HepG2 (cell line): ENCODE results near the gene ADGRL2. TPM values are rescaled to one million over a fixed set of nuclear protein-coding genes. Genes with fewer than 3 reads are reported as not detected.

Source experiments
- ATAC-seq: fragments of 200-7000 bp; cut with Tn5 transposase; 3 replicates; pipeline ENCODE4 v1.9.1; 2020; ENCODE audit warnings: mild to moderate bottlenecking, moderate library complexity
- BruUV-seq: library from RNA; stranded (reverse); fragments of 400-500 nt; replicated peaks from 2 replicates; lab custom pipeline; 2021; lab: Mats Ljungman, UMichigan
- CTCF ChIA-PET: fragments of 300-600 bp; formaldehyde crosslinking; extraction: SDS; loops from one replicate; lab custom pipeline; 2021; ENCODE audit warnings: low total read pairs, inconsistent platforms, low intra/inter-chr PET ratio; lab: Yijun Ruan, JAX
- POLR2A ChIA-PET: fragments of 350-600 bp; sonication (Branson Sonifier 250); formaldehyde crosslinking; loops from one replicate; lab custom pipeline; 2020; ENCODE audit warnings: antibody characterized with exemption, inconsistent platforms; lab: Yijun Ruan, JAX
- DNase-seq: peaks from one replicate; pipeline ENCODE4 v3.0.0-alpha.2; 2015; ENCODE audit warnings: low spot score
- FAIRE-seq: peaks from 3 replicates; lab custom pipeline; 2011; peaks lifted over from hg19 to GRCh38; lab: Jason Lieb, UNC
- H2AFZ ChIP-seq: one replicate; pipeline ENCODE4 v1.6.1; 2011; ENCODE audit warnings: low read length, inconsistent platforms
- H3K27ac ChIP-seq: fragments of 300-600 bp; 3 replicates; pipeline ENCODE4 v1.8.0; 2011; ENCODE audit warnings: mixed run types, mild to moderate bottlenecking, mixed read lengths, low read length, inconsistent platforms; ENCODE audit not compliant: insufficient read depth; ENCODE audit errors: extremely low read length
- H3K27me3 ChIP-seq, 2 experiments: fragments of 200-600 bp in 1 of 2; 2 replicates in 1 of 2; 3 replicates in 1 of 2; pipeline versions ENCODE4 v1.6.0 to v1.8.0; 2011; ENCODE audit warnings: low read length in 2 of 2, mild to moderate bottlenecking in 2 of 2, moderate library complexity in 2 of 2, inconsistent platforms in 1 of 2; ENCODE audit not compliant: insufficient read depth in 2 of 2, control insufficient read depth in 1 of 2
- H3K36me3 ChIP-seq, 2 experiments: fragments of 200-600 bp in 1 of 2; replicated peaks in 1 of 2; 2 replicates in 1 of 2; 3 replicates in 1 of 2; pipeline versions ENCODE4 v1.5.1 to v1.8.0; 2011; ENCODE audit warnings: low read length in 2 of 2, inconsistent platforms in 1 of 2; ENCODE audit not compliant: insufficient read depth in 2 of 2, control insufficient read depth in 1 of 2
- H3K4me1 ChIP-seq: 2 replicates; pipeline ENCODE4 v1.5.1; 2012; ENCODE audit warnings: low read length, inconsistent platforms; ENCODE audit not compliant: insufficient read depth
- H3K4me2 ChIP-seq: 2 replicates; pipeline ENCODE4 v1.6.0; 2011; ENCODE audit warnings: low read depth, low read length, inconsistent platforms
- H3K4me3 ChIP-seq, 3 experiments: fragments of 200-600 bp in 1 of 3; sonication (generic), shearing (Covaris generic) in 1 of 3; replicated peaks in 1 of 3; 2 replicates each; pipeline ENCODE4 v1.5.1; 2011 to 2016; ENCODE audit warnings: low read length in 3 of 3, inconsistent platforms in 2 of 3, low read depth in 2 of 3, mild to moderate bottlenecking in 2 of 3, control low read depth in 1 of 3, mixed read lengths in 1 of 3; ENCODE audit not compliant: insufficient read depth in 1 of 3
- H3K79me2 ChIP-seq: one replicate; pipeline ENCODE4 v1.6.1; 2011; ENCODE audit warnings: low read length, inconsistent platforms; ENCODE audit not compliant: insufficient read depth
- H3K9ac ChIP-seq: 2 replicates; pipeline ENCODE4 v1.6.0; 2011; ENCODE audit warnings: mild to moderate bottlenecking, low read depth, low read length, inconsistent platforms; ENCODE audit not compliant: insufficient read depth
- H3K9me3 ChIP-seq: 2 replicates; pipeline ENCODE4 v1.5.1; 2012; ENCODE audit warnings: mild to moderate bottlenecking, low read length
- H4K20me1 ChIP-seq: 2 replicates; pipeline ENCODE4 v1.6.0; 2011; ENCODE audit warnings: inconsistent platforms, mild to moderate bottlenecking, low read length, moderate library complexity; ENCODE audit not compliant: insufficient read depth
- HCFC1 ChIP-seq: fragments of 150-350 bp; IDR thresholded peaks from 2 replicates; pipeline ENCODE4 v1.6.1; 2014; ENCODE audit warnings: low read depth, low read length
- MAFG ChIP-seq: sonication (generic); formaldehyde crosslinking; IDR thresholded peaks from 2 replicates; pipeline ENCODE4 v1.5.1; 2020; ENCODE audit warnings: mild to moderate bottlenecking, missing genetic modification reagents
- RFXANK ChIP-seq: IDR thresholded peaks from 2 replicates; pipeline ENCODE4 v1.6.1; 2016
- SKI ChIP-seq: fragments of 450-650 bp; IDR thresholded peaks from one replicate; pipeline ENCODE4 v1.6.1; 2018; ENCODE audit warnings: mild to moderate bottlenecking; ENCODE audit not compliant: partially characterized antibody
- ZMAT3 ChIP-seq: sonication (generic); formaldehyde crosslinking; conservative IDR thresholded peaks from 2 replicates; pipeline ENCODE4 v1.7.0; 2021; ENCODE audit warnings: missing genetic modification reagents
- ZNF160 ChIP-seq: sonication (generic); formaldehyde crosslinking; IDR thresholded peaks from 2 replicates; pipeline ENCODE4 v1.8.0; 2022; ENCODE audit warnings: mild to moderate bottlenecking, inconsistent platforms, missing genetic modification reagents
- WGBS: methylation state at CpG from one replicate; pipeline ENCODE4 v1.1.6; 2017; ENCODE audit warnings: low lambda C conversion rate; 5-methylcytosine and 5-hydroxymethylcytosine counted together
- in situ Hi-C: cut with HindIII; loops from 2 replicates; pipeline ENCODE4 v1.10.0; 2017; ENCODE audit warnings: low pct_unique_long_range_greater_than_20kb; ENCODE audit not compliant: extremely low pct_ligation_motif_present
- intact Hi-C: fragments of 100-400 bp; cut with micrococcal nuclease; formaldehyde crosslinking; loops from one replicate; pipeline ENCODE4 v1.10.0; 2022; ENCODE audit not compliant: unreplicated experiment
- polyA plus RNA-seq, 8 experiments: library from polyadenylated mRNA; depleted of rRNA in 3 of 8; stranded (reverse) in 7 of 8; unstranded in 1 of 8; fragments of >200 nt; fragmentation: Illumina TruSeq in 4 of 8; extraction: Trizol in 4 of 8; gene quantifications; 2 replicates each; pipeline versions ENCODE4 v1.2.1 to v1.2.3, GENCODE V29; 2011 to 2016; ENCODE audit warnings: low read depth in 4 of 8, missing spikeins in 1 of 8, mixed read lengths in 1 of 8; ENCODE audit not compliant: insufficient read depth in 1 of 8
- total RNA-seq, 5 experiments: library from RNA; depleted of rRNA; stranded (reverse); fragments of >200 nt; fragmentation: Illumina TruSeq; extraction: Trizol; gene quantifications; 2 replicates each; pipeline ENCODE4 v1.2.3, GENCODE V29; 2016; ENCODE audit warnings: low read depth in 1 of 5
- TF ChIP-seq, protein P1 (sequence below): sonication (generic); formaldehyde crosslinking; conservative IDR thresholded peaks from 2 replicates; pipeline ENCODE4 v1.8.0; 2022; ENCODE audit warnings: missing genetic modification reagents
- TF ChIP-seq, protein P2 (sequence below): sonication (generic); formaldehyde crosslinking; IDR thresholded peaks from 2 replicates; pipeline ENCODE4 v1.5.0; 2020; ENCODE audit warnings: mild to moderate bottlenecking, missing genetic modification reagents, borderline replicate concordance
- TF ChIP-seq, protein P3 (sequence below), 2 experiments: sonication (generic) in 1 of 2; formaldehyde crosslinking in 1 of 2; IDR thresholded peaks; 2 replicates each; pipeline versions ENCODE4 v1.5.1 to v1.6.1; 2011 to 2020; ENCODE audit warnings: borderline replicate concordance in 1 of 2, low read depth in 1 of 2, low read length in 1 of 2, mild to moderate bottlenecking in 1 of 2, missing genetic modification reagents in 1 of 2, moderate library complexity in 1 of 2
- TF ChIP-seq, protein P4 (sequence below), 2 experiments: sonication (generic) in 1 of 2; formaldehyde crosslinking in 1 of 2; IDR thresholded peaks; 2 replicates each; pipeline versions ENCODE4 v1.4.0 to v1.6.1; 2016 to 2020; ENCODE audit warnings: borderline replicate concordance in 1 of 2, low read depth in 1 of 2, mild to moderate bottlenecking in 1 of 2, missing genetic modification reagents in 1 of 2

The ADGRL2 gene
- total and polyA plus RNA-seq, 2 of the 13 experiments (the other 11 are each of a cell fraction or from before 2014, with no cell fraction given) = 15.3 to 31.6 TPM

DNA sequence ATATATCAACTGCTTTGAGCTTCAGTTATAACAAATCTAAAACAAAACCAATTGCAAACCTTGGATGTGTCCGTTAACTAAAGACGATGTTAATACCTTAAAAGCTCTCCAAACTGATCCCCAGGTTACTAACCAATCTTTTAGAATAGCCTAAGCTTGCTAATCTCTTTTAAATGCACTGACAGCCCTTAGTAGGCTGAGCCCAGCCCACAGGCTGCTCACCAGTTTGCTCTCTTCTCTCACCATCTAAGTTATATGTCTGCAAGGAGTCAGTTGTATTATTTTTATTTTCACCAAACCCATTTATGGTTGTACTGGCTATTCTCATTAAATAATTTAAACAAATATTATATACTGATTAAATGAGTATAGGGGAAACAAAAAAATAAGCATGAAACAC, 199.5 kb downstream of the ADGRL2 start:
- no TSS peak for BruUV-seq
- DNase-seq = no peak
- WGBS = 31% methylated on average over 2 of the region's 2 CpGs
- H2AFZ ChIP-seq = no peak overlapping the region
- no peaks in the 10 kb centered on the region for H3K79me2 ChIP-seq
- no peak overlapping the region for H3K4me2 ChIP-seq
- no peak overlapping the region for H3K27ac ChIP-seq
- POLR2A ChIA-PET = no interaction called here
- no peaks in the 10 kb centered on the region for H3K4me1 ChIP-seq
- no peak overlapping the region for H3K4me3 ChIP-seq
- CTCF ChIA-PET = no interaction called here
- no peak for FAIRE-seq
- in situ Hi-C loops (no loop called here), intact Hi-C loops (no loop called here)
- ATAC-seq = no peak
- H3K27me3 ChIP-seq = no peaks in the 10 kb centered on the region
- H3K36me3 ChIP-seq = no peaks in the 10 kb centered on the region
- H4K20me1 ChIP-seq = no peaks in the 10 kb centered on the region
- no peak overlapping the region for H3K9ac ChIP-seq
- peaks cover 33% of the 10 kb centered on the region for H3K9me3 ChIP-seq
- TF ChIP-seq, protein P1, sequence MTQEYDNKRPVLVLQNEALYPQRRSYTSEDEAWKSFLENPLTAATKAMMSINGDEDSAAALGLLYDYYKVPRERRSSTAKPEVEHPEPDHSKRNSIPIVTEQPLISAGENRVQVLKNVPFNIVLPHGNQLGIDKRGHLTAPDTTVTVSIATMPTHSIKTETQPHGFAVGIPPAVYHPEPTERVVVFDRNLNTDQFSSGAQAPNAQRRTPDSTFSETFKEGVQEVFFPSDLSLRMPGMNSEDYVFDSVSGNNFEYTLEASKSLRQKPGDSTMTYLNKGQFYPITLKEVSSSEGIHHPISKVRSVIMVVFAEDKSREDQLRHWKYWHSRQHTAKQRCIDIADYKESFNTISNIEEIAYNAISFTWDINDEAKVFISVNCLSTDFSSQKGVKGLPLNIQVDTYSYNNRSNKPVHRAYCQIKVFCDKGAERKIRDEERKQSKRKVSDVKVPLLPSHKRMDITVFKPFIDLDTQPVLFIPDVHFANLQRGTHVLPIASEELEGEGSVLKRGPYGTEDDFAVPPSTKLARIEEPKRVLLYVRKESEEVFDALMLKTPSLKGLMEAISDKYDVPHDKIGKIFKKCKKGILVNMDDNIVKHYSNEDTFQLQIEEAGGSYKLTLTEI (CRISPR knock-in tag) = no peak
- TF ChIP-seq ZNF160 (CRISPR knock-in tag) (no peak), HCFC1 (no peak), SKI (no peak), ZMAT3 (no peak), RFXANK (CRISPR knock-in tag) (no peak), MAFG (CRISPR knock-in tag) (no peak)
- TF ChIP-seq, protein P2, sequence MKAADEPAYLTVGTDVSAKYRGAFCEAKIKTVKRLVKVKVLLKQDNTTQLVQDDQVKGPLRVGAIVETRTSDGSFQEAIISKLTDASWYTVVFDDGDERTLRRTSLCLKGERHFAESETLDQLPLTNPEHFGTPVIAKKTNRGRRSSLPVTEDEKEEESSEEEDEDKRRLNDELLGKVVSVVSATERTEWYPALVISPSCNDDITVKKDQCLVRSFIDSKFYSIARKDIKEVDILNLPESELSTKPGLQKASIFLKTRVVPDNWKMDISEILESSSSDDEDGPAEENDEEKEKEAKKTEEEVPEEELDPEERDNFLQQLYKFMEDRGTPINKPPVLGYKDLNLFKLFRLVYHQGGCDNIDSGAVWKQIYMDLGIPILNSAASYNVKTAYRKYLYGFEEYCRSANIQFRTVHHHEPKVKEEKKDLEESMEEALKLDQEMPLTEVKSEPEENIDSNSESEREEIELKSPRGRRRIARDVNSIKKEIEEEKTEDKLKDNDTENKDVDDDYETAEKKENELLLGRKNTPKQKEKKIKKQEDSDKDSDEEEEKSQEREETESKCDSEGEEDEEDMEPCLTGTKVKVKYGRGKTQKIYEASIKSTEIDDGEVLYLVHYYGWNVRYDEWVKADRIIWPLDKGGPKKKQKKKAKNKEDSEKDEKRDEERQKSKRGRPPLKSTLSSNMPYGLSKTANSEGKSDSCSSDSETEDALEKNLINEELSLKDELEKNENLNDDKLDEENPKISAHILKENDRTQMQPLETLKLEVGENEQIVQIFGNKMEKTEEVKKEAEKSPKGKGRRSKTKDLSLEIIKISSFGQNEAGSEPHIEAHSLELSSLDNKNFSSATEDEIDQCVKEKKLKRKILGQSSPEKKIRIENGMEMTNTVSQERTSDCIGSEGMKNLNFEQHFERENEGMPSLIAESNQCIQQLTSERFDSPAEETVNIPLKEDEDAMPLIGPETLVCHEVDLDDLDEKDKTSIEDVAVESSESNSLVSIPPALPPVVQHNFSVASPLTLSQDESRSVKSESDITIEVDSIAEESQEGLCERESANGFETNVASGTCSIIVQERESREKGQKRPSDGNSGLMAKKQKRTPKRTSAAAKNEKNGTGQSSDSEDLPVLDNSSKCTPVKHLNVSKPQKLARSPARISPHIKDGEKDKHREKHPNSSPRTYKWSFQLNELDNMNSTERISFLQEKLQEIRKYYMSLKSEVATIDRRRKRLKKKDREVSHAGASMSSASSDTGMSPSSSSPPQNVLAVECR = no peak
- TF ChIP-seq, protein P3, sequence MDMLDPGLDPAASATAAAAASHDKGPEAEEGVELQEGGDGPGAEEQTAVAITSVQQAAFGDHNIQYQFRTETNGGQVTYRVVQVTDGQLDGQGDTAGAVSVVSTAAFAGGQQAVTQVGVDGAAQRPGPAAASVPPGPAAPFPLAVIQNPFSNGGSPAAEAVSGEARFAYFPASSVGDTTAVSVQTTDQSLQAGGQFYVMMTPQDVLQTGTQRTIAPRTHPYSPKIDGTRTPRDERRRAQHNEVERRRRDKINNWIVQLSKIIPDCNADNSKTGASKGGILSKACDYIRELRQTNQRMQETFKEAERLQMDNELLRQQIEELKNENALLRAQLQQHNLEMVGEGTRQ (IDR thresholded peaks at IDR 0.05; ENCODE audit: low read depth, low read length) = no peak
- TF ChIP-seq, protein P3 (CRISPR knock-in tag; IDR thresholded peaks at IDR 0.05; ENCODE audit: borderline replicate concordance) = no peak
- TF ChIP-seq, protein P4, sequence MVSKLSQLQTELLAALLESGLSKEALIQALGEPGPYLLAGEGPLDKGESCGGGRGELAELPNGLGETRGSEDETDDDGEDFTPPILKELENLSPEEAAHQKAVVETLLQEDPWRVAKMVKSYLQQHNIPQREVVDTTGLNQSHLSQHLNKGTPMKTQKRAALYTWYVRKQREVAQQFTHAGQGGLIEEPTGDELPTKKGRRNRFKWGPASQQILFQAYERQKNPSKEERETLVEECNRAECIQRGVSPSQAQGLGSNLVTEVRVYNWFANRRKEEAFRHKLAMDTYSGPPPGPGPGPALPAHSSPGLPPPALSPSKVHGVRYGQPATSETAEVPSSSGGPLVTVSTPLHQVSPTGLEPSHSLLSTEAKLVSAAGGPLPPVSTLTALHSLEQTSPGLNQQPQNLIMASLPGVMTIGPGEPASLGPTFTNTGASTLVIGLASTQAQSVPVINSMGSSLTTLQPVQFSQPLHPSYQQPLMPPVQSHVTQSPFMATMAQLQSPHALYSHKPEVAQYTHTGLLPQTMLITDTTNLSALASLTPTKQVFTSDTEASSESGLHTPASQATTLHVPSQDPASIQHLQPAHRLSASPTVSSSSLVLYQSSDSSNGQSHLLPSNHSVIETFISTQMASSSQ (IDR thresholded peaks at IDR 0.05; ENCODE audit: low read depth) = no peak
- TF ChIP-seq, protein P4 (CRISPR knock-in tag; IDR thresholded peaks at IDR 0.05; ENCODE audit: borderline replicate concordance) = no peak
